GM19351 (cell line): ENCODE measurements around the gene ENTREP1.

ENCODE experiments used
- ATAC-seq: cut with Tn5 transposase; IDR thresholded peaks from one replicate; pipeline ENCODE4 v1.9.1; 2021; ENCODE audit warnings: mild to moderate bottlenecking, moderate library complexity; ENCODE audit not compliant: unreplicated experiment

ENTREP1 gene

GRCh38 chr9:69364510-69365150, 39.6 kb downstream of the ENTREP1 start:
- ATAC-seq: no peak

GRCh38 chr9:69370430-69370829, 45.4 kb downstream of the ENTREP1 start:
- no peak for ATAC-seq

GRCh38 chr9:69371001-69371400, 46.0 kb downstream of the ENTREP1 start:
- no peak for ATAC-seq

- no peak for ATAC-seq
These were observed 51.6 kb downstream of the ENTREP1 start for GRCh38 chr9:69376651-69377050.

- no peak for ATAC-seq
These were observed 52.3 kb downstream of the ENTREP1 start for GRCh38 chr9:69377291-69377690.

- ATAC-seq: no peak
These were observed 53.0 kb downstream of the ENTREP1 start for GRCh38 chr9:69377981-69378380.

- no peak for ATAC-seq
These were observed 54.4 kb downstream of the ENTREP1 start for GRCh38 chr9:69379270-69379982.

- no peak for ATAC-seq
These were observed 55.3 kb downstream of the ENTREP1 start for GRCh38 chr9:69380301-69380700.

GRCh38 chr9:69380811-69381210, 55.8 kb downstream of the ENTREP1 start:
- no peak for ATAC-seq

- ATAC-seq: no peak
These were observed 57.1 kb downstream of the ENTREP1 start for GRCh38 chr9:69382135-69382534.

GRCh38 chr9:69385581-69386033, 60.6 kb downstream of the ENTREP1 start:
- no peak for ATAC-seq

- ATAC-seq: no peak
These were observed 61.6 kb downstream of the ENTREP1 start for GRCh38 chr9:69386651-69387050.

GRCh38 chr9:69388596-69388995, 63.6 kb downstream of the ENTREP1 start:
- no peak for ATAC-seq

GRCh38 chr9:69389437-69389995, 64.5 kb downstream of the ENTREP1 start:
- no peak for ATAC-seq

GRCh38 chr9:69391487-69391886, 66.5 kb downstream of the ENTREP1 start:
- ATAC-seq: no peak

GRCh38 chr9:69391946-69392345, 66.9 kb downstream of the ENTREP1 start:
- no peak for ATAC-seq

GRCh38 chr9:69392826-69393225, 67.8 kb downstream of the ENTREP1 start:
- ATAC-seq: no peak

- no peak for ATAC-seq
These were observed 68.4 kb downstream of the ENTREP1 start for GRCh38 chr9:69393425-69393824.

GRCh38 chr9:69395718-69396117, 70.7 kb downstream of the ENTREP1 start:
- ATAC-seq: no peak

GRCh38 chr9:69396759-69397158, 71.7 kb downstream of the ENTREP1 start:
- no peak for ATAC-seq

GRCh38 chr9:69397384-69398214, 72.6 kb downstream of the ENTREP1 start:
- ATAC-seq: no peak
